T47D (cell line): Measurements from ENCODE around the gene MYO16.

Experiments
- DNase-seq, 2 experiments: peaks; one replicate each; pipeline versions ENCODE4 v3.0.0 to v3.0.0-alpha.2; 2011 to 2012; ENCODE audit warnings: low read depth in 1 of 2, low spot score in 1 of 2
- JUND ChIP-seq: IDR thresholded peaks from 2 replicates; pipeline ENCODE4 v1.6.1; 2012; ENCODE audit warnings: low read depth
- in situ Hi-C: cut with HindIII; loops from 2 replicates; pipeline ENCODE4 v1.10.0; 2016; ENCODE audit warnings: low sequenced_read_pairs, low pct_unique_long_range_greater_than_20kb

The MYO16 gene

DNA sequence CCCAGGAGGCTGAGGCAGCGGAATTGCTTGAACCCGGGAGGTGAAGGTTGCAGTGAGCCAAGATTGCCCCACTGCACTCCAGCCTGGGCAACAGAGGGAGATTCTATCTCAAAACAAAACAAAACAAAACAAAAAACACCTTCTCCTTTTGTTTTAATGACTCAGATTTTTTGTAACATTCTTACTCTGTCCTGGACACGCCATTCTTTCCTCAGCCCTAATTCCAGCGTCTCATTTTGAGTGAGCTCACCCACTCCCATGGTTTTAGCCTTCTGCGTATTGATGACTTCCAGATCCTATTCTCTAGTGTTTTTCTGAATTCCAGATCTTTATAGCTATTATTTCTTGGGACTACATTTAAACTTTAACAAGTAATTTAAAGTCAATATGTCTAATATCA is 326.3 kb downstream of the MYO16 start:
- TF ChIP-seq JUND = no peak
- in situ Hi-C loops = no loop called here
- DNase-seq = no peak

DNA sequence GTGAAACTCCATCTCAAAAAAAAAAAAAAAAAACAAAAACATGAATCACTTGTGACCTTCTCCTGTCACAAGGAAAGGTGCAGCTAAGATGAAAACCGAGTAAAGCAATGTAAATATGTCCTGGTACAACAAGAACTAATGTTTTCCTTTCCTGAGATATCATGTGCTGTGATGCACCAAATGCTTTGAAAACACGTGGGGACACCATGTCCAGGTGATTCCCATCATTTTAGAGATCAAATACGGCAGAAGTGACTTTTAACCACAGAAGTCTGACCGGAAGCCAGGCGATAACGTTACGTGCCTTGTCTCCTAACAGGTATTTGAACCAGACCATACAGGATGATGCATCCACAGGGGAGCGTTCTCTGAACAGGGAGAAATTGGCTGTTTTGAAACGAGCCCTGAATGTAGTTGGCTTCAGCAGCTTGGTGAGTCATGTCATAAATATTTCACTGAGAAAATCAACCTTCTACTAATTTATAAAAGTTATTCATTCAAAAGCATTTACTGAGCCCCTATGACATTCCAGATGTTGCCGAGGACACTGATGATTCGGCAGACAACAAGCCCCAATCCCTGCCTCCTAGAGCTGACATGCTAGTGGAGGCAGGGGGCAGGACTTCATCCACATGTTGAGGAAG is 328.1 kb downstream of the MYO16 start:
- in situ Hi-C loops = no loop called here
- DNase-seq = no peak
- no peak for TF ChIP-seq JUND

DNA sequence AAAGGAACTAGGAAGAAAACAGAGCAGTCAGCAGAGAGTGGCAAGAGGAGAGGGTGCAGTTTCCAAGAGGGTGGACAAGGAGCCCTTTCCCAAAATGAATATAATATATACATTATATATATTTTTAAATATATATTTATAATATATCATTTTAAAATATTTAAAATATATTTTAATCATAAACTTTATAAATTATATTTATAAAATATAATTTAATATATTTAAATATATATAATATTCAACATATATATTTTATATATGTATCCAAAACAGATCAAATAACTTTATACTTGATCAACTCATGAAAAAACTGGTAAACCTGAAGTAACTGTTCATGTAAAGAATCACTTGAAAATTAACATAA is 328.6 kb downstream of the MYO16 start:
- DNase-seq = no peak
- no peak for TF ChIP-seq JUND
- in situ Hi-C loops = no loop called here

GRCh38 chr13:108959234-108959633 is 329.8 kb downstream of the MYO16 start:
- DNase-seq = no peak
- TF ChIP-seq JUND = no peak
- in situ Hi-C loops = no loop called here

- in situ Hi-C loops = no loop called here
- no peak for DNase-seq
Measured at GRCh38 chr13:108960006-108960405, 330.6 kb downstream of the MYO16 start.

GRCh38 chr13:108961542-108962125 is 332.2 kb downstream of the MYO16 start:
- peak in 1 of 2 experiments; percentile 57 for DNase-seq
- in situ Hi-C loops = no loop called here
- TF ChIP-seq JUND = no peak

More at GRCh38 chr13:108960006-108960405, 330.6 kb downstream of the MYO16 start:
- no peak for TF ChIP-seq JUND

- DNase-seq = peak in 1 of 2 experiments; percentile 68
- in situ Hi-C loops = no loop called here
- no peak for TF ChIP-seq JUND
Measured at GRCh38 chr13:108962654-108963053, 333.2 kb downstream of the MYO16 start.

GRCh38 chr13:108963276-108963810 is 333.9 kb downstream of the MYO16 start:
- no peak for DNase-seq

GRCh38 chr13:108963846-108964600 is 334.6 kb downstream of the MYO16 start:
- in situ Hi-C loops = no loop called here
- TF ChIP-seq JUND = no peak
- DNase-seq = no peak

More at GRCh38 chr13:108963276-108963810, 333.9 kb downstream of the MYO16 start:
- in situ Hi-C loops = no loop called here
- TF ChIP-seq JUND = no peak

DNA sequence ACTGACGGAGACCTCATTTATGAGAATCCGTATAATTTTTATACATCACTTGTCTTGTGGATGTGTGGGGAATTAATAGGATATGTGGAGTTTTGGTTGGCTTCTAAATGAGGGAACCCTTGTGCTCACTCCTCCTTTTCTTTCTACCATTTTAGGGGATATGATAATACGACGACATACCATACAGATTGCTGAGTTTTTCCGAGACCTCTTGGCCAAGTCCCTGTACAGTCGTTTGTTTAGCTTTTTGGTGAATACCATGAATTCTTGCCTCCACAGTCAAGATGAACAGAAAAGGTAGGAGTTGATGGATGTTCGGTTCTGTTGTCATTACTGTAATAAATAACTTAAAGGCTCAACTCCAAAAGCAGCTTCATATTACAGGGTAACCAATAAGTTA is 335.2 kb downstream of the MYO16 start:
- in situ Hi-C loops = no loop called here
- no peak for DNase-seq
- no peak for TF ChIP-seq JUND

- DNase-seq = no peak
- no peak for TF ChIP-seq JUND
- in situ Hi-C loops = no loop called here
Measured at GRCh38 chr13:108967371-108967770, 338.0 kb downstream of the MYO16 start.

- in situ Hi-C loops = no loop called here
- TF ChIP-seq JUND = no peak
Measured at GRCh38 chr13:108968566-108968965, 339.2 kb downstream of the MYO16 start.

DNA sequence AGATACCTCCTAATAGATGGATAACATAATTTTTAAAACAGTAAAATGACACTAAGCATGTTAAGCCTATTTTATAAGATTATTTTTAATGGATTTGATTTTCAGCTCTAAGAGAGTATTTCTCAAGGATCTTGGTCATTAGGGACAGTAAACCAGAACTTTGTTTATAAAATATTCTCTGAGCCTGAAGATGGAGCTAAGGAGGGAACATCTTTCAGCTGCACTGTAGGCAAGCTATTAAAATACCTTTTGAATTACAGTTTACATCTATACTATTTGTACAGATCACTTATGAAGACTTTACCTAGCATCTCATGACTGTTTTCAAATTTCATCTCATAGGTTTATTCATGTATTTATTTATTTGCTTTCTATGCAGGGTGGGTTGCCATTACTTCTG is 345.3 kb downstream of the MYO16 start:
- DNase-seq = no peak

More at GRCh38 chr13:108968566-108968965, 339.2 kb downstream of the MYO16 start:
- no peak for DNase-seq

More for the DNA sequence above, 345.3 kb downstream of the MYO16 start:
- in situ Hi-C loops = no loop called here
- no peak for TF ChIP-seq JUND
